Erythroblast (primary cell): Measurements from ENCODE around the gene ZNF581.

Experiments used
- GATA1 ChIP-seq: IDR thresholded peaks from 2 replicates; pipeline ENCODE4 v1.6.1; 2011; ENCODE audit warnings: low read depth, mild to moderate bottlenecking, control low read depth, low read length, moderate library complexity
- POLR2A ChIP-seq: IDR thresholded peaks from 2 replicates; pipeline ENCODE4 v1.6.1; 2011; ENCODE audit warnings: mild to moderate bottlenecking, low read length

- TF ChIP-seq POLR2A: no peak
- TF ChIP-seq GATA1: no peak
These were observed 36.6 kb upstream of the ZNF581 start for GRCh38 chr19:55606817-55607216.
